ENCODE data around the gene CLPTM1.

Gene CLPTM1

GRCh38 chr19:45025264-45025663 lies 70.1 kb downstream of the CLPTM1 start:
- DNase-seq (ENCODE audit: low read depth, low spot score): no peak
- TF ChIP-seq CTCF (IDR thresholded peaks at IDR 0.05; ENCODE audit: low read depth, low read length): no peak

GRCh38 chr19:45027371-45027770 lies 72.2 kb downstream of the CLPTM1 start:
- no peak for TF ChIP-seq CTCF (IDR thresholded peaks at IDR 0.05; ENCODE audit: low read depth, low read length)
- no peak for DNase-seq (ENCODE audit: low read depth, low spot score)
- H3K4me3 ChIP-seq (ENCODE audit: low read depth, low read length): no peak overlapping the region
- in situ Hi-C loops (cut with HindIII; ENCODE audit: low sequenced_read_pairs): no loop called here

More at GRCh38 chr19:45025264-45025663, 70.1 kb downstream of the CLPTM1 start:
- H3K4me3 ChIP-seq (ENCODE audit: low read depth, low read length): no peak overlapping the region
- in situ Hi-C loops (cut with HindIII; ENCODE audit: low sequenced_read_pairs): no loop called here

GRCh38 chr19:45030825-45031224 lies 75.6 kb downstream of the CLPTM1 start:
- H3K4me3 ChIP-seq (ENCODE audit: low read depth, low read length): no peak overlapping the region
- TF ChIP-seq CTCF (IDR thresholded peaks at IDR 0.05; ENCODE audit: low read depth, low read length): no peak
- no peak for DNase-seq (ENCODE audit: low read depth, low spot score)
- in situ Hi-C loops (cut with HindIII; ENCODE audit: low sequenced_read_pairs): no loop called here

- DNase-seq (ENCODE audit: low read depth, low spot score): no peak
- TF ChIP-seq CTCF (IDR thresholded peaks at IDR 0.05; ENCODE audit: low read depth, low read length): no peak
- H3K4me3 ChIP-seq (ENCODE audit: low read depth, low read length): no peak overlapping the region
- in situ Hi-C loops (cut with HindIII; ENCODE audit: low sequenced_read_pairs): no loop called here
These were observed 77.2 kb downstream of the CLPTM1 start for GRCh38 chr19:45032421-45032820.

GRCh38 chr19:45035755-45036154 lies 80.6 kb downstream of the CLPTM1 start:
- no peak for TF ChIP-seq CTCF (IDR thresholded peaks at IDR 0.05; ENCODE audit: low read depth, low read length)
- DNase-seq (ENCODE audit: low read depth, low spot score): no peak
- in situ Hi-C loops (cut with HindIII; ENCODE audit: low sequenced_read_pairs): no loop called here
- no peak overlapping the region for H3K4me3 ChIP-seq (ENCODE audit: low read depth, low read length)

GRCh38 chr19:45037393-45038169 lies 82.4 kb downstream of the CLPTM1 start:
- DNase-seq (ENCODE audit: low read depth, low spot score): no peak
- no peak overlapping the region for H3K4me3 ChIP-seq (ENCODE audit: low read depth, low read length)
- TF ChIP-seq CTCF (IDR thresholded peaks at IDR 0.05; ENCODE audit: low read depth, low read length): no peak
- in situ Hi-C loops (cut with HindIII; ENCODE audit: low sequenced_read_pairs): no loop called here

All from astrocyte of the spinal cord (primary cell).